ENCODE results near the gene LDLRAD3.

Gene LDLRAD3

GRCh38 chr11:36105743-36106581 is 162.1 kb downstream of the LDLRAD3 start:
- DNase-seq (ENCODE audit: low read depth): no peak

- no peak for DNase-seq (ENCODE audit: low read depth)
Observed at GRCh38 chr11:36107547-36107946, 163.7 kb downstream of the LDLRAD3 start.

GRCh38 chr11:36108881-36109589 is 165.2 kb downstream of the LDLRAD3 start:
- DNase-seq (ENCODE audit: low read depth): no peak

- DNase-seq (ENCODE audit: low read depth): no peak
Observed at GRCh38 chr11:36109590-36109849, 165.7 kb downstream of the LDLRAD3 start.

GRCh38 chr11:36109850-36110606 is 166.2 kb downstream of the LDLRAD3 start:
- DNase-seq (ENCODE audit: low read depth): no peak

GRCh38 chr11:36110668-36111410 is 167.0 kb downstream of the LDLRAD3 start:
- no peak for DNase-seq (ENCODE audit: low read depth)

GRCh38 chr11:36114095-36114494 is 170.2 kb downstream of the LDLRAD3 start:
- no peak for DNase-seq (ENCODE audit: low read depth)

GRCh38 chr11:36115378-36115801 is 171.5 kb downstream of the LDLRAD3 start:
- DNase-seq (ENCODE audit: low read depth): no peak

GRCh38 chr11:36116161-36116560 is 172.3 kb downstream of the LDLRAD3 start:
- DNase-seq (ENCODE audit: low read depth): no peak

- DNase-seq (ENCODE audit: low read depth): no peak
Observed at GRCh38 chr11:36118084-36118483, 174.2 kb downstream of the LDLRAD3 start.

- DNase-seq (ENCODE audit: low read depth): no peak
Observed at GRCh38 chr11:36119300-36119699, 175.4 kb downstream of the LDLRAD3 start.

GRCh38 chr11:36121054-36121453 is 177.2 kb downstream of the LDLRAD3 start:
- DNase-seq (ENCODE audit: low read depth): no peak

GRCh38 chr11:36122671-36123070 is 178.8 kb downstream of the LDLRAD3 start:
- DNase-seq (ENCODE audit: low read depth): peak; percentile 50

- no peak for DNase-seq (ENCODE audit: low read depth)
Observed at GRCh38 chr11:36123336-36124101, 179.7 kb downstream of the LDLRAD3 start.

- DNase-seq (ENCODE audit: low read depth): peak; percentile 60
Observed at GRCh38 chr11:36126678-36127077, 182.8 kb downstream of the LDLRAD3 start.

- DNase-seq (ENCODE audit: low read depth): no peak
Observed at GRCh38 chr11:36127550-36127949, 183.7 kb downstream of the LDLRAD3 start.

- DNase-seq (ENCODE audit: low read depth): no peak
Observed at GRCh38 chr11:36129955-36130354, 186.1 kb downstream of the LDLRAD3 start.

- DNase-seq (ENCODE audit: low read depth): peak; percentile 55
Observed at GRCh38 chr11:36130401-36130800, 186.5 kb downstream of the LDLRAD3 start.

- peak; percentile 34 for DNase-seq (ENCODE audit: low read depth)
Observed at GRCh38 chr11:36131721-36132397, 188.0 kb downstream of the LDLRAD3 start.

- DNase-seq (ENCODE audit: low read depth): no peak
Observed at GRCh38 chr11:36132940-36133339, 189.1 kb downstream of the LDLRAD3 start.

- no peak for DNase-seq (ENCODE audit: low read depth)
Observed at GRCh38 chr11:36135076-36135475, 191.2 kb downstream of the LDLRAD3 start.
